ENCODE results near the gene MEI1.

MEI1 gene, protein sequence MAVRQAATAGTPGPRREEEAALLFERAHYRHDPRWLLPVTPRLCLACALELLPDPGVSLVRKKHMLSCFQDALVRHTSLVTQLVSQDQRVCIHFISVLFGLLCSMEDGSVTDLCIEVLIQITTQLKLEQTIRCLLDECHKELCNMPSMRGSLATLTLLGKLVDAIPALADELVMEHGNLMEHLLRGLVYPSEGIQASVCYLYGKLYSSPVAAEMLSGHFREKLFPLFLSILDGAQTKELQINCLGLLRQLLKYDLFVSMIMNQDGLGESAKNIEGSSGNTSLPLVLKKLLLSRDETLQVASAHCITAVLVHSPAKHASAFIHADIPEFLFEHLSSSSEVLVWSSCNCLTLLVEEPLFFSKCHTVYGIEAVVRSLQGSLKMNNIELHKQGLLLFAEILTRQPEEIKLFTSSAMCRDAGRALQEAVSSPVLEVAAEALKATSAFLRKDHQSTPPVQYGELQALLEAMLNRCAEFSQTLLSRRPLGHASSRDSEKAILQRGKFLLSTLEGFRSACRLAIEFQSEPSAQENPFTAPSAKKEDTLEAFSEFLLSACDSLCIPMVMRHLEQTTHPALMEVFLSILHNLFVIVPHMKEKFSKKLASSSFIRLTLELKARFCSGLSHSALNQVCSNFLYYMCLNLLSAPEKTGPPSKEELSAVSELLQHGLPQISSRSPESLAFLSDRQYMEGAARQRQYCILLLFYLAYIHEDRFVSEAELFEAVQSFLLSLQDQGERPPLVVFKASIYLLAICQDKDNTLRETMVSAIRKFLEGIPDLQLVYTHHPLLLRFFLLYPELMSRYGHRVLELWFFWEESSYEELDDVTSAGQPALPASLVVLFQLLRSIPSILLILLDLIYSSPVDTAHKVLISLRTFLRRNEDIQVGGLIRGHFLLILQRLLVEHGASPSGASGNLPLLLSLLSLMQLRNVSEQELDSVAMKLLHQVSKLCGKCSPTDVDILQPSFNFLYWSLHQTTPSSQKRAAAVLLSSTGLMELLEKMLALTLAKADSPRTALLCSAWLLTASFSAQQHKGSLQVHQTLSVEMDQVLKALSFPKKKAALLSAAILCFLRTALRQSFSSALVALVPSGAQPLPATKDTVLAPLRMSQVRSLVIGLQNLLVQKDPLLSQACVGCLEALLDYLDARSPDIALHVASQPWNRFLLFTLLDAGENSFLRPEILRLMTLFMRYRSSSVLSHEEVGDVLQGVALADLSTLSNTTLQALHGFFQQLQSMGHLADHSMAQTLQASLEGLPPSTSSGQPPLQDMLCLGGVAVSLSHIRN

DNA sequence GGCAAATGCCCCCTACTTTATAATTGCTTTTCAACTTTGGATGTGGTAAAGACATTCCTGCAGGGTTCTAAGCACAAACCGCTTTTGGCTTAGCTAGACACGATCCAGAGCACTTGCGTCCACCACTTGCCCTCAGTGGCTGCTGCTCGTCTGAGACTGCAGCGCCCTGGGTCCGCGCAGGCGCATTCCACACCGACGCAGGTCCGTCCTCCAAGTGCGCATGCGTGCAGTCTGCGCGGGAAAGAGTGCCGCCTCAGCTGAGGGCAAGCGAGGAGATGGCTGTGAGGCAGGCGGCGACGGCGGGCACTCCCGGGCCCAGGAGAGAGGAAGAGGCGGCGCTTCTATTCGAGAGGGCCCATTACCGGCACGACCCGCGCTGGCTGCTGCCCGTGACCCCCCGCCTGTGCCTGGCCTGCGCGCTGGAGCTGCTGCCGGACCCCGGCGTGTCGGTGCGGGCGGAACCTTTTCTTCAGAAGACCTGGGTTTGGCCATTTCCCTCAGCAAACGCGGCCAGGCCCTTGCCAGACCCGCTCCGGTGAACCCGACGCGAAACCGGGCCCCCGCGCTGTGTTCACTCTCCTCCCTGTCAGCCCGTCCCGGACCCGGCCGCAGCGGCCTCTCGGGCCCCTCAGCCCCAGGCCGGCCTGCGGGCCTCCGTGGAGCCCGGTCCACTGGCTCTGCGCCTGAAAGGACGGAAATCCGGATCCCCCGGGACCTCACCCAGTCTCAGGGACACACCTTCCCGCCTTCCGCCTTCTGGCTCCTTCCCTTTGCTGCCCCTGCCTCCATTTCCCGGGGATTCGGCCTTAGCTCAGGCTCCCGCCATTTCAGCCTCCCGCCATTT, at the start of gene MEI1:
MEI1 (plus strand) TSS at position 240 of the 844 bp plus-strand sequence; CDS start at position 276, 36 bp downstream.
- peak; percentile 79 for DNase-seq (ENCODE audit: low read depth)
- TF ChIP-seq, protein P1, sequence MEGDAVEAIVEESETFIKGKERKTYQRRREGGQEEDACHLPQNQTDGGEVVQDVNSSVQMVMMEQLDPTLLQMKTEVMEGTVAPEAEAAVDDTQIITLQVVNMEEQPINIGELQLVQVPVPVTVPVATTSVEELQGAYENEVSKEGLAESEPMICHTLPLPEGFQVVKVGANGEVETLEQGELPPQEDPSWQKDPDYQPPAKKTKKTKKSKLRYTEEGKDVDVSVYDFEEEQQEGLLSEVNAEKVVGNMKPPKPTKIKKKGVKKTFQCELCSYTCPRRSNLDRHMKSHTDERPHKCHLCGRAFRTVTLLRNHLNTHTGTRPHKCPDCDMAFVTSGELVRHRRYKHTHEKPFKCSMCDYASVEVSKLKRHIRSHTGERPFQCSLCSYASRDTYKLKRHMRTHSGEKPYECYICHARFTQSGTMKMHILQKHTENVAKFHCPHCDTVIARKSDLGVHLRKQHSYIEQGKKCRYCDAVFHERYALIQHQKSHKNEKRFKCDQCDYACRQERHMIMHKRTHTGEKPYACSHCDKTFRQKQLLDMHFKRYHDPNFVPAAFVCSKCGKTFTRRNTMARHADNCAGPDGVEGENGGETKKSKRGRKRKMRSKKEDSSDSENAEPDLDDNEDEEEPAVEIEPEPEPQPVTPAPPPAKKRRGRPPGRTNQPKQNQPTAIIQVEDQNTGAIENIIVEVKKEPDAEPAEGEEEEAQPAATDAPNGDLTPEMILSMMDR (conservative IDR thresholded peaks at IDR 0.05; ENCODE audit: low read depth, low read length), result no peak
- peak within 1 kb of the TSS; percentile 30 for H3K4me3 ChIP-seq (ENCODE audit: low read depth, low read length)

DNA sequence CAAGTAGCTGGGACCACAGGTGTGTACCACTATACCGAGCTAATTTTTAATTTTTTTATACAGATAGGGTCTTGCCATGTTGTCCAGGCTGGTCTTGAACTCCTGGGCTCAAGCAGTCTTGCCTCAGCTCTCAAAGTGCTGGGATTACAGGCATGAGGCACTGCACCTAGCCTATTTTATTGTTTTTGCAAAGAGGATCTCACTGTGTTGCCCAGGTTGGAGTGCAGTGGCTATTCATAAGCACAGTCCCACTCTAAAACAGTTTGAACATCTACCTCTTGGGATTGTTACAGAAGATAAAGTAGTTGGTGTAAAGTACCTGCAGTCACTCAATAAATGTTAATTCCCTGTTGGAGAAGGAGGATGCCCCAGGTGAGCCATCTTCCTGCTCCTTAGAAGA, 49.1 kb upstream of the MEI1 start:
- no peak for DNase-seq (ENCODE audit: low read depth)
- TF ChIP-seq, protein P1 (conservative IDR thresholded peaks at IDR 0.05; ENCODE audit: low read depth, low read length), result no peak
- H3K4me3 ChIP-seq (ENCODE audit: low read depth, low read length), result no peak overlapping the region

DNA sequence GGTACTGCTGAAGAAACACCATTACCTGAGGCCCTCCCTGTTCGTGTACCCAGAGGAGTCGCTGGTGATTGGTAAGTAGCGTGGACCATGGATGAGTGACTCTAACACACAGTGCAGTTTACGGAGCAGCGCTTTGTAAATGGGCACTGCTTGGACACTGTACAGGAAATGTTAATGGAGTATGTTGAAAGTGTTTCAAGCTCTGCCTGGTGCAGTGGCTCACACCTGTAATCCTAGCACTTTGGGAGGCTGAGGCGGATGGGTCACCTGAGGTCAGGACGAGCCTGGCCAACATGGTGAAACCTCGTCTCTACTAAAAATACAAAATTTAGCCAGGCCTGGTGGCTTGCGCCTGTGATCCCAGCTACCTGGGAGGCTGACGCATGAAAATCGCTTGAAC, 48.5 kb upstream of the MEI1 start:
- no peak overlapping the region for H3K4me3 ChIP-seq (ENCODE audit: low read depth, low read length)
- TF ChIP-seq, protein P1 (conservative IDR thresholded peaks at IDR 0.05; ENCODE audit: low read depth, low read length), result no peak
- no peak for DNase-seq (ENCODE audit: low read depth)

DNA sequence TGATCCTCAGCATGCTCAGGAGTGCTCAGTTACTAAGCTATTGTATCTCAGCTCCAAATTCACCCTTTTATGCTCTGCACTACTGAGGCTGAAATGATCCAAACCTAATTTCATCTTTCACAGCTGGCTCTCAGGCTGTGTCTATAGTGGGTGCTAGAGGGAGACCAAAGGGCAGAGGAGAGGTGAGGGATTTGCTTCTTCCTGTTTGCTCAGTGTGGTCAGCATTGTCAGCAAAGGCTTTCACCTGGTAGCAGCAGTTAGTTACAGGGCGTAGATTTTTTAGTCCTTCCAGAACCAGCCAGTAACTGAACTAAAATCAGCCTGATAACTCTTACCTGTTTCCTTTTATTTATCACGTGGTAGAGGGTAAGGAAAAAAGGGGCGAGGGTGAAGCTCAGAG, 45.0 kb upstream of the MEI1 start:
- no peak overlapping the region for H3K4me3 ChIP-seq (ENCODE audit: low read depth, low read length)
- DNase-seq (ENCODE audit: low read depth), result no peak
- TF ChIP-seq, protein P1 (conservative IDR thresholded peaks at IDR 0.05; ENCODE audit: low read depth, low read length), result no peak

DNA sequence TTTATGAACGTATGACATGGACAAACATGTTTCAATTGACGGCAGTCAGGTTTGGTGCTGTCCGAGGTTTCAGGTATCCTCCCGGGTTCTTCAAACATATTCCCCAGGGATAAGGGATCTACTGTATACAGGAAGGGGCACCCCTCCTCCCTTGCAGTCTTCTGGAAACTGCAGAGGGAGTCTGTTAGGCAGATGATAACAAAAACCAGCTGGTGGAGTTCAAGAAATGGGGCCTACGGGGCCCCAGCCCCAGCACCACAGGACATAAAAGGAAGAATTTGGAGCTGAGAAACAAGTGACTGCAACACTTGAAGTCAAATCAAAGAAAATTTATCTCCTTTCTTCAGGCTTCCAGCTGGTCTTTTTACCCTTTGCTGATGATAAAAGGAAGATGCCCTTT, 42.7 kb upstream of the MEI1 start:
- peak; percentile 12 for DNase-seq (ENCODE audit: low read depth)
- no peak overlapping the region for H3K4me3 ChIP-seq (ENCODE audit: low read depth, low read length)
- TF ChIP-seq, protein P1 (conservative IDR thresholded peaks at IDR 0.05; ENCODE audit: low read depth, low read length), result no peak

DNA sequence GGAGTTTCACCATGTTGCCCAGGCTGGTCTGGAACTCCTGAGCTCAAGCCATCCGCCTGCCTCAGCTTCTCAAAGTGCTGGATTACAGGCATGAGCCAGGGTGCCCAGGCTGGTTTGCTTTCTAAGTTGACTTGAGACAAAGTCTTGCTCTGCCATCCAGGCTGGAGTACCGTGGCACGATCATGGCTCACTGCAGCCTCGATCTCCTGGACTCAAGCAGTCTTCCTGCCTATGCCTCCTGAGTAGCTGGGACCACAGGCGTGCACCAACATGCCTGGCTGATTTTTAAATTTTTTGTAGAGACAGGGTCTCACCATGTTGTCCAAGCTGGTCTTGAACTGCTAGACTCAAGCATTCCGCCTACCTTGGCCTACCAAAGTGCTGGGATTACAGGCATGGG, 41.6 kb upstream of the MEI1 start:
- TF ChIP-seq, protein P1 (conservative IDR thresholded peaks at IDR 0.05; ENCODE audit: low read depth, low read length), result no peak
- H3K4me3 ChIP-seq (ENCODE audit: low read depth, low read length), result no peak overlapping the region
- no peak for DNase-seq (ENCODE audit: low read depth)
